IMR-90 (cell line): ENCODE data around the gene CXADR.

Source experiments
- BHLHE40 ChIP-seq: fragments of 150-350 bp; IDR thresholded peaks from 2 replicates; pipeline ENCODE4 v1.6.1; 2016; ENCODE audit warnings: mild to moderate bottlenecking, low read depth, low read length
- FOS ChIP-seq: fragments of 150-350 bp; IDR thresholded peaks from 2 replicates; pipeline ENCODE4 v1.6.1; 2016; ENCODE audit warnings: low read depth, low read length
- MXI1 ChIP-seq: IDR thresholded peaks from 2 replicates; pipeline ENCODE4 v1.6.1; 2012; ENCODE audit warnings: low read depth, mild to moderate bottlenecking, low read length, moderate library complexity, borderline replicate concordance
- POLR2A ChIP-seq: IDR thresholded peaks from 2 replicates; pipeline ENCODE4 v1.6.1; 2012; ENCODE audit warnings: mild to moderate bottlenecking, low read depth, low read length
- RAD21 ChIP-seq: IDR thresholded peaks from 2 replicates; pipeline ENCODE4 v1.6.1; 2012; ENCODE audit warnings: low read length, improper control_type of control experiment
- RCOR1 ChIP-seq: IDR thresholded peaks from 2 replicates; pipeline ENCODE4 v1.6.1; 2012; ENCODE audit warnings: mild to moderate bottlenecking, low read length, improper control_type of control experiment; ENCODE audit not compliant: insufficient replicate concordance
- TF ChIP-seq, protein P1 (sequence below): conservative IDR thresholded peaks from 2 replicates; pipeline ENCODE4 v1.5.1; 2012; ENCODE audit warnings: mild to moderate bottlenecking, low read depth, low read length, improper control_type of control experiment
- TF ChIP-seq, protein P2 (sequence below): fragments of 150-350 bp; IDR thresholded peaks from 2 replicates; pipeline ENCODE4 v1.6.1; 2017; ENCODE audit warnings: mild to moderate bottlenecking, antibody characterized with exemption, low read length, low read depth

DNA sequence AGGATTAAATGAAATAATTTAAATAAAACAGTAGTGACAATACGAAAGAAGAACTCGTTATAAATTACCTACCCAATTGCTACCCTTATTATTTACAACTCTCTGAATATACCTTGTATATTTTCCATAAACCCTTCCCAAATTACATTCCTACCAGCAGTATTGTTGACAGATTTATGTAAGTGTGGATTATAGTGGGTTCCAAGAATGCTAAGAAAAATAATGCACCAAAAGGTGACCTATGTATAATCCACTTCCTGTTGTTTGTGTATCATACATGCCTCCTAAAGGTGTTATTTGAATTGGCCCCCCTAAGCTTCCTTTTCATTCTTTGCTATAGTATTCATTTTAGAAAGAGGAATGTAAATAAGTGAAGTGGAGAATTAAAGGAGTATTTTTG lies 33.2 kb upstream of the CXADR start:
- TF ChIP-seq, protein P1, sequence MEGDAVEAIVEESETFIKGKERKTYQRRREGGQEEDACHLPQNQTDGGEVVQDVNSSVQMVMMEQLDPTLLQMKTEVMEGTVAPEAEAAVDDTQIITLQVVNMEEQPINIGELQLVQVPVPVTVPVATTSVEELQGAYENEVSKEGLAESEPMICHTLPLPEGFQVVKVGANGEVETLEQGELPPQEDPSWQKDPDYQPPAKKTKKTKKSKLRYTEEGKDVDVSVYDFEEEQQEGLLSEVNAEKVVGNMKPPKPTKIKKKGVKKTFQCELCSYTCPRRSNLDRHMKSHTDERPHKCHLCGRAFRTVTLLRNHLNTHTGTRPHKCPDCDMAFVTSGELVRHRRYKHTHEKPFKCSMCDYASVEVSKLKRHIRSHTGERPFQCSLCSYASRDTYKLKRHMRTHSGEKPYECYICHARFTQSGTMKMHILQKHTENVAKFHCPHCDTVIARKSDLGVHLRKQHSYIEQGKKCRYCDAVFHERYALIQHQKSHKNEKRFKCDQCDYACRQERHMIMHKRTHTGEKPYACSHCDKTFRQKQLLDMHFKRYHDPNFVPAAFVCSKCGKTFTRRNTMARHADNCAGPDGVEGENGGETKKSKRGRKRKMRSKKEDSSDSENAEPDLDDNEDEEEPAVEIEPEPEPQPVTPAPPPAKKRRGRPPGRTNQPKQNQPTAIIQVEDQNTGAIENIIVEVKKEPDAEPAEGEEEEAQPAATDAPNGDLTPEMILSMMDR, result no peak
- no peak for TF ChIP-seq BHLHE40
- no peak for TF ChIP-seq POLR2A
- TF ChIP-seq RAD21, result no peak
- TF ChIP-seq, protein P2, sequence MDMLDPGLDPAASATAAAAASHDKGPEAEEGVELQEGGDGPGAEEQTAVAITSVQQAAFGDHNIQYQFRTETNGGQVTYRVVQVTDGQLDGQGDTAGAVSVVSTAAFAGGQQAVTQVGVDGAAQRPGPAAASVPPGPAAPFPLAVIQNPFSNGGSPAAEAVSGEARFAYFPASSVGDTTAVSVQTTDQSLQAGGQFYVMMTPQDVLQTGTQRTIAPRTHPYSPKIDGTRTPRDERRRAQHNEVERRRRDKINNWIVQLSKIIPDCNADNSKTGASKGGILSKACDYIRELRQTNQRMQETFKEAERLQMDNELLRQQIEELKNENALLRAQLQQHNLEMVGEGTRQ, result no peak
- no peak for TF ChIP-seq RCOR1
- no peak for TF ChIP-seq MXI1
- no peak for TF ChIP-seq FOS
